HepG2 (cell line): Measurements from ENCODE around the gene PCYT2.

ENCODE experiments used
- JUNB ChIP-seq: sonication (generic); formaldehyde crosslinking; IDR thresholded peaks from 2 replicates; pipeline ENCODE4 v1.8.0; 2022; ENCODE audit warnings: missing genetic modification reagents, mild to moderate bottlenecking, borderline replicate concordance
- TF ChIP-seq, protein P1 (sequence below): sonication (generic); formaldehyde crosslinking; IDR thresholded peaks from 2 replicates; pipeline ENCODE4 v1.5.0; 2020; ENCODE audit warnings: mild to moderate bottlenecking, missing genetic modification reagents, moderate library complexity
- TF ChIP-seq, protein P2 (sequence below): sonication (generic); formaldehyde crosslinking; IDR thresholded peaks from 2 replicates; pipeline ENCODE4 v1.8.0; 2022; ENCODE audit warnings: missing genetic modification reagents, mild to moderate bottlenecking, borderline replicate concordance

DNA sequence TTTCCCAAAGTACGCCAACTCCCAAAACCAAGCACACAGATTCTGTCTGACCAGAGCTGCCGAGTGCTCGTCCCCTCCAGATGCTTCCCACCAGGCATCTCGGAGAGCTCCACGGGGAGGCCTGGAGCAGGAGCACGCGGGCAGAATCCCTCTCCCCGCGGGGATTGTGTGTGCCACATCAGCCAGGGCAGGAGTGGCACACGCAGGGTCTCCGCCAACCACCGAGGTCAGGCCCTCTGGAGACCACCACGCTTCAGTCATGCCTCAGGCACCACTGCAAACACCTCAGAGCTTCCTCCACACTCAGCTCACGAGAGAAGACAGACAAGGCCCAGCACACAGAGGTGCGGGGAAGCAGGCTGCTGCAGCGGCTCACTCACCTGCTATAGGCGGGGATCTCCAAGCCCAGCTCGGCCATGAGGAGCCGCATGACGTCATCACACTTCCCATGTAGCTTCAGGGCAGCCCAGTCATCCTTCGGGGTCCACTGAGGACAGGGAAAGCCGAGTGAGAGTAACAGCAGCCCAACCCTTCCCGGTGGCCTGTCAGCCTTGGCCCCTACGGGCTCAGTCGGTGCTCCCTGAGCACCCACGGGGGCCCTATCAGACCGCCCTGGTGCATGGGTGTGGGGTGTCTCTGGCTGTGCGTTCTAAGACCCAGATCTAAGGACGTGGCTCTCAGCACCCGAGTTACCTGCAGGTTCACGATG lies 2.3 kb upstream of the PCYT2 start:
- TF ChIP-seq, protein P1, sequence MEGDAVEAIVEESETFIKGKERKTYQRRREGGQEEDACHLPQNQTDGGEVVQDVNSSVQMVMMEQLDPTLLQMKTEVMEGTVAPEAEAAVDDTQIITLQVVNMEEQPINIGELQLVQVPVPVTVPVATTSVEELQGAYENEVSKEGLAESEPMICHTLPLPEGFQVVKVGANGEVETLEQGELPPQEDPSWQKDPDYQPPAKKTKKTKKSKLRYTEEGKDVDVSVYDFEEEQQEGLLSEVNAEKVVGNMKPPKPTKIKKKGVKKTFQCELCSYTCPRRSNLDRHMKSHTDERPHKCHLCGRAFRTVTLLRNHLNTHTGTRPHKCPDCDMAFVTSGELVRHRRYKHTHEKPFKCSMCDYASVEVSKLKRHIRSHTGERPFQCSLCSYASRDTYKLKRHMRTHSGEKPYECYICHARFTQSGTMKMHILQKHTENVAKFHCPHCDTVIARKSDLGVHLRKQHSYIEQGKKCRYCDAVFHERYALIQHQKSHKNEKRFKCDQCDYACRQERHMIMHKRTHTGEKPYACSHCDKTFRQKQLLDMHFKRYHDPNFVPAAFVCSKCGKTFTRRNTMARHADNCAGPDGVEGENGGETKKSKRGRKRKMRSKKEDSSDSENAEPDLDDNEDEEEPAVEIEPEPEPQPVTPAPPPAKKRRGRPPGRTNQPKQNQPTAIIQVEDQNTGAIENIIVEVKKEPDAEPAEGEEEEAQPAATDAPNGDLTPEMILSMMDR: no peak
- TF ChIP-seq, protein P2, sequence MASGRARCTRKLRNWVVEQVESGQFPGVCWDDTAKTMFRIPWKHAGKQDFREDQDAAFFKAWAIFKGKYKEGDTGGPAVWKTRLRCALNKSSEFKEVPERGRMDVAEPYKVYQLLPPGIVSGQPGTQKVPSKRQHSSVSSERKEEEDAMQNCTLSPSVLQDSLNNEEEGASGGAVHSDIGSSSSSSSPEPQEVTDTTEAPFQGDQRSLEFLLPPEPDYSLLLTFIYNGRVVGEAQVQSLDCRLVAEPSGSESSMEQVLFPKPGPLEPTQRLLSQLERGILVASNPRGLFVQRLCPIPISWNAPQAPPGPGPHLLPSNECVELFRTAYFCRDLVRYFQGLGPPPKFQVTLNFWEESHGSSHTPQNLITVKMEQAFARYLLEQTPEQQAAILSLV: no peak
- no peak for TF ChIP-seq JUNB (CRISPR knock-in tag)
